Fibroblast of pulmonary artery (primary cell): ENCODE data around the gene TBX6.

ENCODE experiments used
- DNase-seq: peaks from one replicate; pipeline ENCODE4 v3.0.0-alpha.2; 2010; ENCODE audit warnings: low read depth
- H3K4me3 ChIP-seq: replicated peaks from 2 replicates; pipeline ENCODE4 v1.5.1; 2011; ENCODE audit warnings: low read depth, mild to moderate bottlenecking, control low read depth, low read length, moderate library complexity
- CTCF ChIP-seq: IDR thresholded peaks from 2 replicates; pipeline ENCODE4 v1.5.1; 2011; ENCODE audit warnings: mild to moderate bottlenecking, control low read depth, low read length, inconsistent platforms; ENCODE audit errors: missing control alignments

The TBX6 gene

GRCh38 chr16:30064729-30065101 is 27.0 kb downstream of the TBX6 start:
- peak overlapping the region; percentile 97 for H3K4me3 ChIP-seq
- no peak for DNase-seq
- TF ChIP-seq CTCF, result no peak

- no peak for TF ChIP-seq CTCF
- H3K4me3 ChIP-seq, result peak overlapping the region; percentile 97
- DNase-seq, result no peak
Observed at GRCh38 chr16:30063893-30064728, 27.6 kb downstream of the TBX6 start.

GRCh38 chr16:30063278-30063892 is 28.3 kb downstream of the TBX6 start:
- DNase-seq, result no peak
- peak overlapping the region; percentile 97 for H3K4me3 ChIP-seq
- TF ChIP-seq CTCF, result no peak

- DNase-seq, result no peak
- TF ChIP-seq CTCF, result no peak
- H3K4me3 ChIP-seq, result no peak overlapping the region
Observed at GRCh38 chr16:30060836-30061554, 30.7 kb downstream of the TBX6 start.

- H3K4me3 ChIP-seq, result no peak overlapping the region
- no peak for TF ChIP-seq CTCF
- DNase-seq, result no peak
Observed at GRCh38 chr16:30060346-30060745, 31.4 kb downstream of the TBX6 start.

GRCh38 chr16:30054959-30055553 is 36.7 kb downstream of the TBX6 start:
- peak; percentile 65 for TF ChIP-seq CTCF
- no peak overlapping the region for H3K4me3 ChIP-seq
- no peak for DNase-seq
